ENCODE results near the gene LIPJ.

The LIPJ gene

GRCh38 chr10:88608052-88608732 lies 21.6 kb downstream of the LIPJ start:
- no peak for DNase-seq

GRCh38 chr10:88608780-88609179 lies 22.2 kb downstream of the LIPJ start:
- no peak for DNase-seq

GRCh38 chr10:88616250-88616977 lies 29.9 kb downstream of the LIPJ start:
- no peak for DNase-seq

GRCh38 chr10:88617772-88618300 lies 31.3 kb downstream of the LIPJ start:
- DNase-seq = no peak

- DNase-seq = no peak
Observed at GRCh38 chr10:88618496-88618895, 31.9 kb downstream of the LIPJ start.

- DNase-seq = no peak
Observed at GRCh38 chr10:88620441-88620840, 33.9 kb downstream of the LIPJ start.

- DNase-seq = no peak
Observed at GRCh38 chr10:88623835-88624234, 37.3 kb downstream of the LIPJ start.

GRCh38 chr10:88624840-88625239 lies 38.3 kb downstream of the LIPJ start:
- no peak for DNase-seq

- DNase-seq = no peak
Observed at GRCh38 chr10:88640186-88640585, 53.6 kb downstream of the LIPJ start.

GRCh38 chr10:88642209-88642608 lies 55.6 kb downstream of the LIPJ start:
- DNase-seq = no peak

- no peak for DNase-seq
Observed at GRCh38 chr10:88642963-88643362, 56.4 kb downstream of the LIPJ start.

- DNase-seq = no peak
Observed at GRCh38 chr10:88647061-88647615, 60.6 kb downstream of the LIPJ start.

- DNase-seq = no peak
Observed at GRCh38 chr10:88651101-88651551, 64.6 kb downstream of the LIPJ start.

- no peak for DNase-seq
Observed at GRCh38 chr10:88652616-88653015, 66.1 kb downstream of the LIPJ start.

All from NCI-H2081 treated with DMSO at 0.1 percent for 48 hours (cell line).